Forelimb muscle (tissue), 1 donor: ENCODE results near the gene RAB3IP. TPM values are rescaled to one million over a fixed set of nuclear protein-coding genes. Genes with fewer than 3 reads are reported as not detected.
"Not testable (repeated sequence)": the region's sequence is repeated elsewhere in the genome, so short reads cannot be mapped to it uniquely, and the experiment has no call there.

Experiments
- DNase-seq: peaks from one replicate; pipeline ENCODE4 v3.0.0-alpha.2; 2013; ENCODE audit warnings: low read depth
- polyA plus RNA-seq: library from polyadenylated mRNA; unstranded; fragments of 120-200 nt; gene quantifications from one replicate; pipeline ENCODE4 v1.2.1, GENCODE V29; 2013; ENCODE audit not compliant: insufficient read length

RAB3IP gene
- polyA plus RNA-seq, 1 donor = 9.2 TPM

DNA sequence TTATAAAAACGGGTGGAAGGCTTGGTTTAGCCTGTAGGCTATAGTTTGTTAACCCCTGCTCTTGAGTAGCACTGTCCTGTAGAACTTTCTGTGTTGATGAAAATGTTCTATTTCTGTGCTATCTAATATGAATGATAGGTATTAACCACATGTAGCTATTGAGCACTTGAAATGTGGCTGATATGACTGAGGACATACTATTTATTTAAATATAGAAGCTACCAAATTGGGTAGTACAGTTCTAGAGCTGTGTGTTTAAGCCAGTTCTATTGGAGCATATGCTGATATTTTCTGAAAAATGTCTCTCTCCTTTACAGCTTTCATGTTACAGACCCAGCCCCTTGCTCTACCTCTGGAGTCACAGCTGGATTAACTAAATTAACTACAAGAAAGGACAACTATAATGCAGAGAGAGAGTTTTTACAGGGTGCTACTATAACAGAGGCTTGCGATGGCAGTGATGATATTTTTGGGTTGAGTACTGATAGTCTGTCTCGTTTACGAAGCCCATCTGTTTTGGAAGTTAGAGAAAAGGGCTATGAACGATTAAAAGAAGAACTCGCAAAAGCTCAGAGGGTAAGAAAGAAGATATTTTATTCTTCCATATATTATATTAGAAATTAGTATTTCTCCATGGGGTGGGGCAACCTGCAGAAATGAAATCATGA, 17.6 kb downstream of the RAB3IP start:
- DNase-seq = no peak

- no peak for DNase-seq
Observed at GRCh38 chr12:69758105-69758504, 19.4 kb downstream of the RAB3IP start.

GRCh38 chr12:69759581-69759980, 20.9 kb downstream of the RAB3IP start:
- not testable (repeated sequence) for DNase-seq

GRCh38 chr12:69765515-69765914, 26.9 kb downstream of the RAB3IP start:
- no peak for DNase-seq

GRCh38 chr12:69766260-69766659, 27.6 kb downstream of the RAB3IP start:
- DNase-seq = no peak

GRCh38 chr12:69779928-69780327, 41.3 kb downstream of the RAB3IP start:
- DNase-seq = no peak

DNA sequence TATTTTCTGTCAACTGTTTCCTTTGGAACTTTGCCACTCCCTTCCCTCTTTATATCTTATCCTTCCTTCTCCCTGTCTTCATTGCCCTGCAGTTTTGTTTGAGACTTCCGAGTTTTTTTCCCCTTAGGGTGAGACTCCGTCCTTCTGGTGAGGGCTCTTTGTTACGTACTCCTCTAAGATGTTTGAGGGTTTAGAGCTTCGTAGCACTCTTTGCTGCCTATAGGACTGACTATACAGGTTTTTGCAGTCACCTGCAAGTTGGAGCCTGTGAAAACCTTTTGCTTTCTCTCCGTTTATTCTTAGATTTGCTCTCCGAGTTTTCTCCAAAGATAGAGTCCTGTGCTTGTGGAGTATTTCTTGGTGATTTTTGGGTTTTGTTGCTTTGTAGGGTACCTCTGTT, 44.7 kb downstream of the RAB3IP start:
- DNase-seq = no peak

DNA sequence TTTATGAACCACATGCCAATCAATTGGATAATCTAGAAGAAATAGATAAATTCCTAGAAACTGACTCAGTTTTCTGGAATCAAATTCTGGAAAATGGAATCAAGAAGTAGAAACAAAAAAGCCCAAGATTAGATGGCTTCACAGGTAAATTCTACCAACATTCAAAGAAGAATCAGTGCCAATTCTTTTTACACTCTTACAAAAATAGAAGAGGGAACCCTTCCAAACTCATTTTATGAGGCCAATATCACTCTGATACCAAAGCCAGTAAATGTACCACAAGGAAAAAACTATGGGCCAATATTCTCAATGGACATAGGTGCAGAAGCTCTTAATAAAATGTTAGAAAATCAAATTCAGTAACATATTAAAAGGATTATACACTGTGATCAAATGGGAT, 50.7 kb downstream of the RAB3IP start:
- DNase-seq = no peak

- DNase-seq = no peak
Observed at GRCh38 chr12:69792533-69792932, 53.9 kb downstream of the RAB3IP start.

- not testable (repeated sequence) for DNase-seq
Observed at GRCh38 chr12:69807101-69807897, 68.6 kb downstream of the RAB3IP start.

DNA sequence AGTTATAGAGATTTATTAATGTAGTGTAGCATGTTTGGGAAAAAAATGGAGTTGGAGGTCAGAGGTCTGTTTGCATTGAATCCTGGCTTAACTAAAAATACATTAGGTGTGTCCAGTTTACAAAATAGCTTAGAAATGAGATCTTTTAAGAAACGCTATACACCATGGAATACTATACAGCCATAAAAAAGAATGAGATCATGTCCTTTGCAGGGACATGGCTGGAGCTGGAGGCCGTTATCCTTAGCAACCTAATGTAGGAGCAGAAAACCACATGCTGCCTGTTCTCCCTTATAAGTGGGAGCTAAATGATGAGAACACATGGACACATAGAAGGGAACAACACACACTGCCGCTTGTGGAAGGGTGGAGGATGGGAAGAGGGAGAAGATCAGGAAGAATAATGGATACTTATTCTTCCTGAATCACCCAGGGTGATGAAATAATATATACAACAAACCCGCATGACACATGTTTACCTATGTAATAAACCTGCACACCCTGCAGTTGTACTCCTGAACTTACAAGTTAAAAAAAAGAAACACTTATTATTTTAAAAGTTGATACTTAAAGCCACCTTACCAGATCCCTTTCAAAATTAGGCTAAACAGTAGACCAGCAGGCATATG, 72.3 kb downstream of the RAB3IP start:
- no peak for DNase-seq

- no peak for DNase-seq
Observed at GRCh38 chr12:69816082-69816481, 77.4 kb downstream of the RAB3IP start.

DNA sequence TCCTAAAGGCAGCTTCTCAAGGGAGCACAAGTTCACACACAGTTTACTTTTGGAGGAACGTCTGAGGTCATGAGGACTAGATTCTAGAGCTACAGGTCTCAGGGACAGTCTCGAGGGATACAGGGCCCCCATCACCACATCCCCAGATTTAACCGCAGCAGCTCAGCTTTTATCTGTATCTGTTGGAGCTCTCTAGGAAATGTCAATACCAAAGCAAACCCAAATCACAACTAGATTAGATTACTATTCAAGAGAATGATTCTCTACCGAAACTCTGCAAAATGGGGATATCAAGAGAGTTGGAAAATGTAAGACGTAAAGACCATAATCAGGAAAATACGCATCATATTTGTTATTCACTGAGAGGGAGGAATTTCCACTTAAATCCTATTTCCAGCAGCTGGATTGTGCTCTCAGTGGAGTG, 82.4 kb downstream of the RAB3IP start:
- peak; percentile 14 for DNase-seq

DNA sequence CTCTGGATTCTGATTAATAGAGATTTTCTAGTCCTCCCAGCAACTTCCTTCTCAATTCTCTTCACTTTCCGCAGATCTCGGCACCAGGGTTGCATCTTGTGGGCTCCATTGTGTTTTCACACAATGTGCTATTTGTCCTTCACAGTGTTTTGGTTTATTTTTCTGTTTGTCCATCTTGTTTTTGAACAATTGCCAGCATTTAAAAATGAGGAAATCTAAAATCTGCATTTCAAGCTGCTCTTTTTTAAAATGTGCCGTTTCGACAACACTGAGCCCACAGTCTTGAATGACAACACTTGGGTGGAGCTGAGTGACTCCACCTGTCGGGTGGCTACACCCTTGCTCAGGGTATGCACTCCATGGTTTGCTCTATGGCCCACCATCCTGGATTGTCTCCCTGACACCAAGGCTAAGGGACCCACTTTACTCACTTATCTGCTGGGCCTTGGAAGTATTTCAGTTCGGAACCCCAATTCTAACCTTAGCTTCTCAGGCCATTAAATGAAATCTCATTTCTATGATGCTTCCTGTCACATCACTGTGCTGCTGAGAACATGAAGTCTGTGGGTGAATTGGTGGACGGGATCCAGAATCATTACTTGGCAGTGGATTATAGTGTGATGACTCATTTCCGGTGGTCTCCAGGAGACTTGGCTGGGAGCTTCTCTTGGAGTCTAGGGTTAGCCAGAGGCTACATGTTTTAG, 82.9 kb downstream of the RAB3IP start:
- DNase-seq = peak; percentile 28

- DNase-seq = no peak
Observed at GRCh38 chr12:69822201-69822860, 83.7 kb downstream of the RAB3IP start.

GRCh38 chr12:69824028-69824427, 85.4 kb downstream of the RAB3IP start:
- DNase-seq = no peak

DNA sequence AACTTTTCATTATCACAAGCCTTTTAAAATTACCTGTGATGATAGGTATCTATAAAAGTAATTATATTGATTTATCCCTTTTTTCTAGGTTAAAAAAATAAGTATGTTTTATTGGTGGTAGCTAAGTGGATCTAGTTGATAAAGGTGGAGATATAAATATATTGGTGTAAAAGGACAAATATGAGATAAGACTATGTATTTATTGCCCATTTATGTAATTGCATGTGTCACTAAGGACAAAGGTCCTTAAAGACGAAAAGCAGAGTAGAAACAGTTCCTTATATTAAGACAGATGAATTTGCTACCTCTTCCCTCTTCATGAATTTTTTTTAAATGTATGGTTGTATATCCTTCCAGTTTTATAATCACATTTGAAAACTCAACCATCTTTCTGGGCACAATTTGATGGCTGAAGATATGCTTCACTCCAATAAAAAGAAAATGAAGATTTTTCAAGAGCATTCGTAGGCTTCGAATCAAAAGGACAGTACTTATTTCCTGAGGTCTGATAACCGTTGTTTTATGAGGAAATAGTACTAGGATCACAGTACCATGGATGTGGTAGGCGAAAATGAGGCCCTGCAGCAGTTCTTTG, 86.4 kb downstream of the RAB3IP start, which contains the start of gene MYRFL:
Gene MYRFL (plus strand): TSS at position 262 of the 595 bp plus-strand sequence. CDS start 291 bp downstream, at position 553.
- DNase-seq = no peak

- DNase-seq = no peak
Observed at GRCh38 chr12:69828897-69829296, 90.2 kb downstream of the RAB3IP start.

DNA sequence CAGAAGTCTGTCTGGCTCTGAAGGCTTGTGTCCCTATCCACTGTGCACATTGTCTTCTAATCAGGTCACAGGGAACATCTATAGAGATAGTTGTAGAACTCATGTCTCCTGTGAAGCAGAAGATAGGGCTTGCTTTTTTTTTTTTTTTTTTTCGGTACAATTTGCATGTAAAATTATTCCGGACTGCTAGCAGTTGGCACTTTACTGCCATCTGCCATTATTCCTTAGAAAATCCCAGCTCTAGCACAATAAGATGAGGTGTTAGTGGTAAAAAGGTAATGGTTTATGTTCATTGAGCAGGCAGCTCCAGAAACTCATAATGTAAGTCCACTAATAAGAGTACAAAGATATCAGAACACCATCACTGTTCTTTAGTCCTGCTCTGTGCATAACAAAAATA, 95.0 kb downstream of the RAB3IP start:
- DNase-seq = no peak

- DNase-seq = no peak
Observed at GRCh38 chr12:69834147-69834546, 95.5 kb downstream of the RAB3IP start.

DNA sequence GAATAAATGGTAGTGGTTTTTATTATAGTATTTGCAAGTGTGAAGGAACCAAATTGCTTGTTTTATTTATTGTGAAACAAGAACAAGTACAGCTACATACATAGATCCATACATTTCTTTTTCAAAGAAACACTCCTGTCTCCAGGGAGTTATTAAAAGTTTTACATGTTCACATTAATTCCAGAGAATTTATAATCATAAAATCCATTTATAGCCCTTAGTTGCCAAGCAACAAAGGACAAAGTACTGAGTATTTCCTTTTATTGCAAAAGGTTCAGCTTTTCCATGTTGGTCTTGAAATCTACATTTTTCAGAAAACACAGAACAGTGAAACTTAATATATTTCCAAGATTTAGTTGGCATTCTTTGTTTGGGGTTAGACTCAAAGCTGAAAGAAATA, 95.9 kb downstream of the RAB3IP start:
- DNase-seq = no peak
